Measurements from ENCODE around the gene SASH1.

Gene SASH1

DNA sequence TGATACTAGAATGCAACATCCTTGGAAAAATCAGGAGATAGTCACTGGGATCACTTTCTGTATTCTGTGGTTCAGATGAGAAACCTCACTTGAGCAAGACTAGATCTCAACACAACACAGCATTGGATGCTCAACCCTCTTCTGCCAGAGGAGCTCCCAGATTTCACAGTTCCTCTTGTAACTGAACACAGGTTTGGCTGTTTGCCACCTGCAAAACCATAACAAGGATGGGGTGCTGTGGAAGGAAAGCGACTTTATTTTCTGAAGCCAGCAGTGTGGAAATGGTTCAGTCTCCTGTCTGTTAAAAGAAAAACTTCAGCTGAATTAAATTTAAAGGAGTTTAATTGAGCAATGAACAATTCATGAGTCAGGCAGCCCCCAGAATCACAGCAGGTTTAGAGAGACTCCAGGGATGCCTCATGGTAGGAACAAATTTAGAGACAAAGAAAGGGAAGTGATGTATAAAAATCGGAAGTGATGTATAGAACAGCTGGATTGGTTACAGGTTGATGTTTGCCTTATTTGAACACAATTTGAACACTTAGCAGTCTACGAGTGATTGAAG lies 254.3 kb downstream of the SASH1 start:
- no peak for DNase-seq

DNA sequence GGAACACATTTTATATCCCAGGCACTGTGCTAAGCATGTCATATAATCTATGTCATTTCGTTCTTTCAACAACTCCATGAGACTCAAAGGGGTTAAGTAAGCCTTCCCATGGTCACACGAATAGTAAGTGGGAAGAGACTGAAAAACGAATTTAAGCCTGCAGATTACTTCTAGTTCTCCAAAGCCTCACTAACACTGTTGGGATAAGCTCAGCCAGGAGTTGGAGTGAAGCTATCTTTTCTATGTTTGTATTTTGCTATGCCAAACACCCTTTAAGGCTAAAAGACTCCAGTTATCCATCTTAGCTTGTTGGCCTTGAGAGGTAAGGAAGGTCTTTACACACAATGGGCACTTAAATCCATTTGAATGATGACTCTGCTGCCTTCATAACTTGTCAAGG lies 256.1 kb downstream of the SASH1 start:
- DNase-seq = no peak

DNA sequence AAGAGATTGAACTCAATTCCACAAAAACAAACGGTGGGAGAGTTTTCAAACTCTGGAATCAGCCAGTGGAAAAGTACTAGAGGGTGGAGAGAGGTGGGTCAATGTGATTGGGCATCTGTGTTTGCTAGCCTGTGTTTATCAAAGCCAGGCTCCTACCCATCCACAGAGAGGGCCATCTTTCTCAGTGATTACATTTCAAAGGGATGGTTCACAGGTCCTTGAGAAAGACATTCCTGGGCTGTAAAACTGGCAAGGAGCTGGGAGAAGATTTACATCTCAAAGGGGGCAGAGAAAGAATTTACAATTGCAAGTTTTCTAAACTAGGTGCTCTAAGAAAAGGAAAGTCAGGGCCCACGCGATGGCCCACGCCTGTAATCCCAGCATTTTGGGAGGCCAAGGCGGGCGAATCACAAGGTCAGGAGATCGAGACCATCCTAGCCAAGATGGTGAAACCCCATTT lies 257.4 kb downstream of the SASH1 start:
- DNase-seq = no peak

All from inflammatory macrophage (primary cell).